CD4-positive, CD25-positive, alpha-beta regulatory T cell (primary cell): Measurements from ENCODE around the gene LDB2. TPM values are rescaled to one million over a fixed set of nuclear protein-coding genes. Genes with fewer than 3 reads are reported as not detected.
"Not testable (repeated sequence)": the region's sequence is repeated elsewhere in the genome, so short reads cannot be mapped to it uniquely, and the experiment has no call there.

Source experiments
- ATAC-seq, 2 donors: fragments of 150-1000 bp; cut with Tn5 transposase; one replicate each; pipeline ENCODE4 v1.10.0; 2021; ENCODE audit warnings: low read depth in 2 of 2, moderate number of reproducible peaks in 2 of 2, moderate library complexity in 1 of 2
- DNase-seq, 3 donors: peaks; one replicate each; pipeline versions ENCODE4 v3.0.0 to v3.0.0-alpha.2; 2012 to 2022; ENCODE audit warnings: mixed read lengths in 1 of 3
- H3K27ac ChIP-seq: one replicate; pipeline ENCODE4 v1.7.0; 2013; ENCODE audit warnings: mild to moderate bottlenecking, low read length; ENCODE audit not compliant: insufficient read depth, poor library complexity, severe bottlenecking
- H3K27me3 ChIP-seq: one replicate; pipeline ENCODE4 v1.7.0; 2013; ENCODE audit warnings: low read length; ENCODE audit not compliant: control insufficient read depth, insufficient read depth
- H3K36me3 ChIP-seq: one replicate; pipeline ENCODE4 v1.7.0; 2013; ENCODE audit warnings: mild to moderate bottlenecking, low read length, moderate library complexity; ENCODE audit not compliant: control insufficient read depth, insufficient read depth
- H3K4me1 ChIP-seq: 2 replicates; pipeline ENCODE4 v1.7.0; 2013; ENCODE audit warnings: mild to moderate bottlenecking, low read length; ENCODE audit not compliant: insufficient read depth, control insufficient read depth, poor library complexity, severe bottlenecking
- H3K4me3 ChIP-seq: one replicate; pipeline ENCODE4 v1.7.0; 2013; ENCODE audit warnings: low read depth, mild to moderate bottlenecking, low read length, moderate library complexity
- H3K9me3 ChIP-seq, 2 experiments: 1 replicate in 1 of 2; 2 replicates in 1 of 2; pipeline ENCODE4 v1.7.0; 2013; ENCODE audit warnings: low read length in 2 of 2, mild to moderate bottlenecking in 1 of 2, moderate library complexity in 1 of 2; ENCODE audit not compliant: control insufficient read depth in 2 of 2
- H3K27ac Mint-ChIP-seq, 3 donors: one replicate each; pipeline ENCODE4 v1.8.0; 2020 to 2022; ENCODE audit warnings: mild to moderate bottlenecking in 3 of 3, mixed read lengths in 3 of 3, moderate library complexity in 2 of 3
- H3K27me3 Mint-ChIP-seq: one replicate; pipeline ENCODE4 v1.8.0; 2022; ENCODE audit warnings: mild to moderate bottlenecking, mixed read lengths
- H3K36me3 Mint-ChIP-seq: one replicate; pipeline ENCODE4 v1.8.0; 2020; ENCODE audit warnings: mixed read lengths
- H3K4me1 Mint-ChIP-seq, 4 donors: one replicate each; pipeline ENCODE4 v1.8.0; 2020 to 2022; ENCODE audit warnings: mixed read lengths in 4 of 4, mild to moderate bottlenecking in 1 of 4
- H3K4me3 Mint-ChIP-seq, 4 donors: one replicate each; pipeline ENCODE4 v1.8.0; 2020 to 2022; ENCODE audit warnings: mild to moderate bottlenecking in 4 of 4, mixed read lengths in 4 of 4, moderate library complexity in 3 of 4
- H3K9me3 Mint-ChIP-seq, 7 donors: one replicate each; pipeline ENCODE4 v1.8.0; 2020 to 2022; ENCODE audit warnings: mixed read lengths in 7 of 7, mild to moderate bottlenecking in 3 of 7, moderate library complexity in 2 of 7
- polyA plus RNA-seq, 4 donors: library from polyadenylated mRNA; unstranded; fragments of 300-500 nt; fragmentation: Illumina TruSeq; gene quantifications; one replicate each; pipeline ENCODE4 v1.2.3, GENCODE V29; 2021
- total RNA-seq: library from RNA; stranded (reverse); gene quantifications from one replicate; pipeline ENCODE4 v1.2.3, GENCODE V29; 2022

LDB2 gene
- total and polyA plus RNA-seq, 5 donors from 2014 or later = not detected

GRCh38 chr4:16642897-16643296 lies 255.5 kb downstream of the LDB2 start:
- no peak for DNase-seq
- Histone ChIP-seq H3K27ac (no peak overlapping the region), H3K9me3 (no peaks in the 10 kb centered on the region), H3K27me3 (no peaks in the 10 kb centered on the region), H3K4me1 (no peaks in the 10 kb centered on the region), H3K4me3 (no peak overlapping the region), H3K36me3 (no peaks in the 10 kb centered on the region)
- ATAC-seq = no peak
- Mint-ChIP-seq H3K36me3 (no peaks in the 10 kb centered on the region), H3K4me3 (no peak overlapping the region), H3K4me1 (no peaks in the 10 kb centered on the region), H3K27ac (no peak overlapping the region), H3K9me3 (peaks cover 0 to 3% (median 0%) of the 10 kb centered on the region in 7 donors), H3K27me3 (no peaks in the 10 kb centered on the region)

GRCh38 chr4:16641971-16642370 lies 256.5 kb downstream of the LDB2 start:
- Histone ChIP-seq H3K27ac (no peak overlapping the region), H3K36me3 (no peaks in the 10 kb centered on the region), H3K4me3 (no peak overlapping the region), H3K9me3 (no peaks in the 10 kb centered on the region), H3K27me3 (no peaks in the 10 kb centered on the region), H3K4me1 (no peaks in the 10 kb centered on the region)
- no peak overlapping the region for H3K4me3 Mint-ChIP-seq
- no peaks in the 10 kb centered on the region for H3K36me3 Mint-ChIP-seq
- no peaks in the 10 kb centered on the region for H3K4me1 Mint-ChIP-seq
- no peak overlapping the region for H3K27ac Mint-ChIP-seq
- ATAC-seq (no peak), DNase-seq (no peak)
- no peaks in the 10 kb centered on the region for H3K27me3 Mint-ChIP-seq
- H3K9me3 Mint-ChIP-seq = peaks cover 0 to 5% (median 0%) of the 10 kb centered on the region in 7 donors

- no peaks in the 10 kb centered on the region for H3K4me1 ChIP-seq
- ATAC-seq (no peak), DNase-seq (no peak)
- Mint-ChIP-seq H3K9me3 (peaks cover 0 to 6% (median 1%) of the 10 kb centered on the region in 7 donors), H3K4me3 (no peak overlapping the region), H3K4me1 (no peaks in the 10 kb centered on the region), H3K36me3 (no peaks in the 10 kb centered on the region), H3K27me3 (no peaks in the 10 kb centered on the region), H3K27ac (no peak overlapping the region)
- H3K9me3 ChIP-seq = no peaks in the 10 kb centered on the region
- H3K27ac ChIP-seq = no peak overlapping the region
- H3K4me3 ChIP-seq = no peak overlapping the region
- no peaks in the 10 kb centered on the region for H3K27me3 ChIP-seq
- H3K36me3 ChIP-seq = no peaks in the 10 kb centered on the region
These were observed 261.4 kb downstream of the LDB2 start for GRCh38 chr4:16636912-16637630.

GRCh38 chr4:16636304-16636703 lies 262.1 kb downstream of the LDB2 start:
- Mint-ChIP-seq H3K4me1 (no peaks in the 10 kb centered on the region), H3K27me3 (no peaks in the 10 kb centered on the region), H3K27ac (no peak overlapping the region), H3K36me3 (no peaks in the 10 kb centered on the region), H3K9me3 (peaks cover 0 to 8% (median 1%) of the 10 kb centered on the region in 7 donors), H3K4me3 (no peak overlapping the region)
- no peaks in the 10 kb centered on the region for H3K27me3 ChIP-seq
- H3K9me3 ChIP-seq = no peaks in the 10 kb centered on the region
- no peak for ATAC-seq
- H3K36me3 ChIP-seq = no peaks in the 10 kb centered on the region
- no peaks in the 10 kb centered on the region for H3K4me1 ChIP-seq
- H3K4me3 ChIP-seq = no peak overlapping the region
- H3K27ac ChIP-seq = no peak overlapping the region
- no peak for DNase-seq

- H3K4me3 Mint-ChIP-seq, ATAC-seq, H3K27me3 ChIP-seq, H3K4me1 Mint-ChIP-seq, H3K27ac Mint-ChIP-seq, H3K4me1 ChIP-seq, H3K36me3 Mint-ChIP-seq, H3K27ac ChIP-seq, DNase-seq, H3K36me3 ChIP-seq, H3K9me3 ChIP-seq, H3K27me3 Mint-ChIP-seq, H3K4me3 ChIP-seq: not testable (repeated sequence)
- H3K9me3 Mint-ChIP-seq = peaks cover 0 to 13% (median 5%) of the 10 kb centered on the region in 7 donors
These were observed 269.2 kb downstream of the LDB2 start for GRCh38 chr4:16629274-16629673.

- not testable (repeated sequence) for H3K4me1 ChIP-seq, H3K27me3 ChIP-seq, DNase-seq, ATAC-seq, H3K36me3 Mint-ChIP-seq, H3K27ac ChIP-seq, H3K4me3 ChIP-seq, H3K27me3 Mint-ChIP-seq, H3K4me3 Mint-ChIP-seq, H3K9me3 ChIP-seq, H3K4me1 Mint-ChIP-seq, H3K27ac Mint-ChIP-seq, H3K36me3 ChIP-seq
- H3K9me3 Mint-ChIP-seq = peaks cover 0 to 13% (median 5%) of the 10 kb centered on the region in 7 donors
These were observed 269.6 kb downstream of the LDB2 start for GRCh38 chr4:16628835-16629234.

- no peak overlapping the region for H3K27ac Mint-ChIP-seq
- DNase-seq (no peak), ATAC-seq (no peak)
- no peak overlapping the region for H3K4me3 ChIP-seq
- no peaks in the 10 kb centered on the region for H3K36me3 ChIP-seq
- H3K4me1 ChIP-seq = no peaks in the 10 kb centered on the region
- H3K4me3 Mint-ChIP-seq = no peak overlapping the region
- no peaks in the 10 kb centered on the region for H3K4me1 Mint-ChIP-seq
- no peak overlapping the region for H3K27ac ChIP-seq
- no peaks in the 10 kb centered on the region for H3K27me3 Mint-ChIP-seq
- H3K36me3 Mint-ChIP-seq = no peaks in the 10 kb centered on the region
- no peaks in the 10 kb centered on the region for H3K27me3 ChIP-seq
- peaks cover 0 to 12% (median 4%) of the 10 kb centered on the region in 7 donors for H3K9me3 Mint-ChIP-seq
- H3K9me3 ChIP-seq = no peaks in the 10 kb centered on the region
These were observed 270.4 kb downstream of the LDB2 start for GRCh38 chr4:16627999-16628398.

- H3K27ac Mint-ChIP-seq = no peak overlapping the region
- no peak for DNase-seq
These were observed 271.5 kb downstream of the LDB2 start for GRCh38 chr4:16626945-16627344.

More at GRCh38 chr4:16626945-16627344, 271.5 kb downstream of the LDB2 start:
- no peak for ATAC-seq
- Mint-ChIP-seq H3K9me3 (peaks cover 0 to 12% (median 2%) of the 10 kb centered on the region in 7 donors), H3K27me3 (peaks cover 4% of the 10 kb centered on the region), H3K36me3 (no peaks in the 10 kb centered on the region), H3K4me1 (no peaks in the 10 kb centered on the region), H3K4me3 (no peak overlapping the region)
- H3K4me1 ChIP-seq = no peaks in the 10 kb centered on the region
- no peak overlapping the region for H3K27ac ChIP-seq
- H3K9me3 ChIP-seq = no peaks in the 10 kb centered on the region
- H3K27me3 ChIP-seq = no peaks in the 10 kb centered on the region
- H3K4me3 ChIP-seq = no peak overlapping the region
- H3K36me3 ChIP-seq = no peaks in the 10 kb centered on the region
